WTC11 (cell line): ENCODE results near the gene DOC2A. TPM values are rescaled to one million over a fixed set of nuclear protein-coding genes. Genes with fewer than 3 reads are reported as not detected.

Experiments used
- ATAC-seq: fragments of 200-7000 bp; cut with Tn5 transposase; 2 replicates; pipeline ENCODE4 v1.10.0; 2021; ENCODE audit warnings: mild to moderate bottlenecking, moderate library complexity
- CTCF ChIA-PET: fragments of 300-600 bp; sonication (Branson Sonifier 250); formaldehyde crosslinking; loops from one replicate; lab custom pipeline; 2021; ENCODE audit warnings: antibody characterized with exemption; lab: Charles Lee
- POLR2A ChIA-PET: fragments of 350-600 bp; sonication (Branson Sonifier 250); formaldehyde crosslinking; loops from one replicate; lab custom pipeline; 2021; ENCODE audit warnings: antibody characterized with exemption; lab: Charles Lee
- DNase-seq: peaks from one replicate; pipeline ENCODE4 v3.0.0; 2021; ENCODE audit warnings: low spot score
- H3K27ac Mint-ChIP-seq: 2 replicates; pipeline ENCODE4 v1.8.0; 2021; ENCODE audit warnings: mixed read lengths
- H3K27me3 Mint-ChIP-seq: 2 replicates; pipeline ENCODE4 v1.8.0; 2021; ENCODE audit warnings: low read depth, mild to moderate bottlenecking, moderate library complexity, mixed read lengths
- H3K36me3 Mint-ChIP-seq: 2 replicates; pipeline ENCODE4 v1.8.0; 2021; ENCODE audit warnings: mixed read lengths
- H3K4me1 Mint-ChIP-seq: 2 replicates; pipeline ENCODE4 v1.8.0; 2022; ENCODE audit warnings: mixed read lengths
- H3K4me3 Mint-ChIP-seq: 2 replicates; pipeline ENCODE4 v1.8.0; 2021; ENCODE audit warnings: mild to moderate bottlenecking, moderate library complexity, mixed read lengths
- H3K9me3 Mint-ChIP-seq: 2 replicates; pipeline ENCODE4 v1.8.0; 2021; ENCODE audit warnings: mixed read lengths
- ATF3 ChIP-seq: sonication (generic); formaldehyde crosslinking; conservative IDR thresholded peaks from 2 replicates; pipeline ENCODE4 v1.8.1; 2022; ENCODE audit warnings: mild to moderate bottlenecking, missing genetic modification reagents
- CBFB ChIP-seq: sonication (generic); formaldehyde crosslinking; IDR thresholded peaks from 2 replicates; pipeline ENCODE4 v1.8.1; 2022; ENCODE audit warnings: mild to moderate bottlenecking, low read depth, missing genetic modification reagents
- ESRRA ChIP-seq: sonication (generic); formaldehyde crosslinking; IDR thresholded peaks from 2 replicates; pipeline ENCODE4 v1.8.1; 2022; ENCODE audit warnings: mild to moderate bottlenecking, missing genetic modification reagents, borderline replicate concordance
- ETV6 ChIP-seq: sonication (generic); formaldehyde crosslinking; IDR thresholded peaks from 2 replicates; pipeline ENCODE4 v1.8.1; 2022; ENCODE audit warnings: mild to moderate bottlenecking, missing genetic modification reagents
- FOXJ3 ChIP-seq: sonication (generic); formaldehyde crosslinking; IDR thresholded peaks from 2 replicates; pipeline ENCODE4 v1.9.0; 2021; ENCODE audit warnings: missing genetic modification reagents, mild to moderate bottlenecking, borderline replicate concordance
- FOXK1 ChIP-seq: sonication (generic); formaldehyde crosslinking; IDR thresholded peaks from 2 replicates; pipeline ENCODE4 v1.8.0; 2022; ENCODE audit warnings: mild to moderate bottlenecking, moderate library complexity, missing genetic modification reagents
- JUN ChIP-seq: sonication (generic); formaldehyde crosslinking; IDR thresholded peaks from 2 replicates; pipeline ENCODE4 v1.8.0; 2023; ENCODE audit warnings: mild to moderate bottlenecking, missing genetic modification reagents
- KAT7 ChIP-seq: sonication (generic); formaldehyde crosslinking; IDR thresholded peaks from 2 replicates; pipeline ENCODE4 v1.8.1; 2023; ENCODE audit warnings: missing genetic modification reagents, mild to moderate bottlenecking, borderline replicate concordance
- MAX ChIP-seq: sonication (generic); formaldehyde crosslinking; IDR thresholded peaks from 2 replicates; pipeline ENCODE4 v1.8.0; 2022; ENCODE audit warnings: mild to moderate bottlenecking, missing genetic modification reagents
- MYBL2 ChIP-seq: sonication (generic); formaldehyde crosslinking; IDR thresholded peaks from 2 replicates; pipeline ENCODE4 v1.8.1; 2023; ENCODE audit warnings: mild to moderate bottlenecking, moderate library complexity, missing genetic modification reagents
- NR2C2 ChIP-seq: sonication (generic); formaldehyde crosslinking; IDR thresholded peaks from 2 replicates; pipeline ENCODE4 v1.8.0; 2022; ENCODE audit warnings: mild to moderate bottlenecking, missing genetic modification reagents
- NR3C1 ChIP-seq: sonication (generic); formaldehyde crosslinking; conservative IDR thresholded peaks from 2 replicates; pipeline ENCODE4 v1.8.1; 2023; ENCODE audit warnings: low read depth, mild to moderate bottlenecking, missing genetic modification reagents
- OVOL2 ChIP-seq: fragments of 250-450 bp; sonication (Bioruptor Pico); IDR thresholded peaks from 2 replicates; pipeline ENCODE4 v1.9.0; 2021; ENCODE audit warnings: mild to moderate bottlenecking, borderline replicate concordance
- SOX15 ChIP-seq: fragments of 250-450 bp; sonication (Bioruptor Pico); IDR thresholded peaks from 2 replicates; pipeline ENCODE4 v1.9.0; 2021; ENCODE audit warnings: mild to moderate bottlenecking
- ZNF263 ChIP-seq: sonication (generic); formaldehyde crosslinking; IDR thresholded peaks from 2 replicates; pipeline ENCODE4 v1.8.1; 2022; ENCODE audit warnings: low read depth, mild to moderate bottlenecking, moderate library complexity, missing genetic modification reagents
- ZNF512 ChIP-seq: sonication (generic); formaldehyde crosslinking; IDR thresholded peaks from 2 replicates; pipeline ENCODE4 v1.8.1; 2022; ENCODE audit warnings: missing genetic modification reagents, borderline replicate concordance
- total RNA-seq: library from RNA; stranded (reverse); gene quantifications from 3 replicates; pipeline ENCODE4 v1.2.3, GENCODE V29; 2021
- TF ChIP-seq, protein P1 (sequence below): fragments of 250-450 bp; sonication (Bioruptor Pico); conservative IDR thresholded peaks from 2 replicates; pipeline ENCODE4 v1.9.0; 2021; ENCODE audit warnings: mild to moderate bottlenecking
- TF ChIP-seq, protein P2 (sequence below): sonication (generic); formaldehyde crosslinking; IDR thresholded peaks from 2 replicates; pipeline ENCODE4 v1.8.1; 2022; ENCODE audit warnings: mild to moderate bottlenecking, missing genetic modification reagents, moderate library complexity, borderline replicate concordance
- TF ChIP-seq, protein P3 (sequence below): fragments of 250-450 bp; sonication (Bioruptor Pico); IDR thresholded peaks from 2 replicates; pipeline ENCODE4 v1.9.0; 2021; ENCODE audit warnings: mild to moderate bottlenecking
- TF ChIP-seq, protein P4 (sequence below): fragments of 250-450 bp; sonication (Bioruptor Pico); IDR thresholded peaks from 2 replicates; pipeline ENCODE4 v2.1.2; 2022; ENCODE audit warnings: mild to moderate bottlenecking, moderate library complexity
- TF ChIP-seq, protein P5 (sequence below): sonication (generic); formaldehyde crosslinking; IDR thresholded peaks from 2 replicates; pipeline ENCODE4 v1.8.0; 2023; ENCODE audit warnings: mild to moderate bottlenecking, missing genetic modification reagents

DOC2A gene
- total RNA-seq, 1 experiment from 2014 or later = 10.8 TPM

DNA sequence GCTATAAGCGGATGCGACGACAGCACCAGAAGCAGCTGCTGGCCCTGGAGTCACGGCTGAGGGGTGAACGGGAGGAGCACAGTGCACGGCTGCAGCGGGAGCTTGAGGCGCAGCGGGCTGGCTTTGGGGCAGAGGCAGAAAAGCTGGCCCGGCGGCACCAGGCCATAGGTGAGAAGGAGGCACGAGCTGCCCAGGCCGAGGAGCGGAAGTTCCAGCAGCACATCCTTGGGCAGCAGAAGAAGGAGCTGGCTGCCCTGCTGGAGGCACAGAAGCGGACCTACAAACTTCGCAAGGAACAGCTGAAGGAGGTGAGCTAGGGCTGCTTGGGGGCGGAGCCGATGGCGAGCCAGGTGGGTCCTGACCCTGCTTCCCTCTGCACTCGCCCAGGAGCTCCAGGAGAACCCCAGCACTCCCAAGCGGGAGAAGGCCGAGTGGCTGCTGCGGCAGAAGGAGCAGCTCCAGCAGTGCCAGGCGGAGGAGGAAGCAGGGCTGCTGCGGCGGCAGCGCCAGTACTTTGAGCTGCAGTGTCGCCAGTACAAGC, 25.5 kb downstream of the DOC2A start (continued):
- TF ChIP-seq ATF3 (no peak), ZNF512 (CRISPR knock-in tag) (no peak)
- TF ChIP-seq, protein P1, sequence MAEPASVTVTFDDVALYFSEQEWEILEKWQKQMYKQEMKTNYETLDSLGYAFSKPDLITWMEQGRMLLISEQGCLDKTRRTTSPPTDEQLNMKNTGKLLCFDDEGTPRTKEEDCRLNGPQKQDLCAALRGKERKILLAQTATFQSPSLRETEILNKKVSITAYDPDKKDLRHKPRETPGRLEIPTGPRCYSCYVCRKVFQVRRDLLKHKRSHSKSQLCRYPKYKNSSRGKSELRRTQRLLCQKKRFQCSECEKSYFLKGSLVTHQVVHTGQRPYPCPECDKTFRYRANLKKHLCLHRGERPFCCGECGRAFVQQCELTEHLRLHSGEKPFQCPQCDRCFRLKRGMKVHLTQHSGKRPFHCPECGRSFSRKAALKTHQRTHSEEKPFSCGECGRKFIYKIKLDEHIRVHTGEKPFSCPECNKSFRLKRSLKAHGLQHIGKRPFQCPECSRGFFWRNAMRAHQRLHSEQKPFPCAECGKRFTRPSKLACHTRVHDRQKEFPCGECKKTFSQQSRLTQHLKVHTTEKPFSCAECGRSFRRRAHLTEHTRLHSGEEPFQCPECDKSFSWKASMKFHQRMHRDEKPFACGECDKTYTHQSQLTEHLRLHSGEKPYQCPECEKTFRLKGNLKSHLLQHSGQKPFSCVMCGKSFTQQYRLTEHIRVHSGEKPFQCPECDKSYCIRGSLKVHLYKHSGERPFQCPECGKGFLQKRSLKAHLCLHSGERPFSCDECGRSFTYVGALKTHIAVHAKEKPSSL = no peak

DNA sequence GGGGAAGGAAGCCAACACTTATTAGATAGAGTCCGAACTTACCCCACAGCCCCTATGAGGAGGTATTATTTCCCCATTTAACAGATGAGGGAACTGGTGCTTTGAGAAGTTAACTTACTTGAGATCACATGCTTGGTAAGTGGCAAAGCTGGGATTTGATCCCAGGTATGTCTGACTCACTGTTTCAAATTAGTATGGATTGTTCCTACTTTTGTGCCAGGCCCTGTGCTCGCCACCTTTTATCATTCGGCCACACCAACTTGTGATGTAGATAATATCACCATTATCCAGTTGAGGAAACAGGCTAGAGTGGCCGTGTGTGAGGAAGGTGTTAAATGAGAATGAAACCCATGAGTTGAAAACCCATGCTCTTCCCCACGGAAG, 26.1 kb downstream of the DOC2A start:
- POLR2A ChIA-PET = no interaction called here
- H3K9me3 Mint-ChIP-seq = no peaks in the 10 kb centered on the region
- DNase-seq (no peak), ATAC-seq (no peak)
- H3K27ac Mint-ChIP-seq = no peak overlapping the region
- H3K36me3 Mint-ChIP-seq = peaks cover 63% of the 10 kb centered on the region
- H3K4me3 Mint-ChIP-seq = no peak overlapping the region
- H3K4me1 Mint-ChIP-seq = no peaks in the 10 kb centered on the region
- TF ChIP-seq MAX (no peak), ZNF263 (CRISPR knock-in tag) (no peak), FOXJ3 (CRISPR knock-in tag) (no peak), MYBL2 (CRISPR knock-in tag) (no peak), JUN (CRISPR knock-in tag) (no peak)
- CTCF ChIA-PET = no interaction called here
- no peaks in the 10 kb centered on the region for H3K27me3 Mint-ChIP-seq

- Mint-ChIP-seq H3K27me3 (no peaks in the 10 kb centered on the region), H3K36me3 (peaks cover 68% of the 10 kb centered on the region), H3K27ac (no peak overlapping the region), H3K9me3 (no peaks in the 10 kb centered on the region), H3K4me3 (no peak overlapping the region), H3K4me1 (no peaks in the 10 kb centered on the region)
- no peak for DNase-seq
- CTCF ChIA-PET = no interaction called here
- POLR2A ChIA-PET = no interaction called here
- ATAC-seq = no peak
- TF ChIP-seq ETV6 (CRISPR knock-in tag) = no peak
- TF ChIP-seq FOXK1 (CRISPR knock-in tag) = no peak
- TF ChIP-seq NR3C1 (CRISPR knock-in tag) = no peak
- TF ChIP-seq OVOL2 (CRISPR knock-in tag) = no peak
- TF ChIP-seq SOX15 (CRISPR knock-in tag) = no peak
- TF ChIP-seq, protein P2, sequence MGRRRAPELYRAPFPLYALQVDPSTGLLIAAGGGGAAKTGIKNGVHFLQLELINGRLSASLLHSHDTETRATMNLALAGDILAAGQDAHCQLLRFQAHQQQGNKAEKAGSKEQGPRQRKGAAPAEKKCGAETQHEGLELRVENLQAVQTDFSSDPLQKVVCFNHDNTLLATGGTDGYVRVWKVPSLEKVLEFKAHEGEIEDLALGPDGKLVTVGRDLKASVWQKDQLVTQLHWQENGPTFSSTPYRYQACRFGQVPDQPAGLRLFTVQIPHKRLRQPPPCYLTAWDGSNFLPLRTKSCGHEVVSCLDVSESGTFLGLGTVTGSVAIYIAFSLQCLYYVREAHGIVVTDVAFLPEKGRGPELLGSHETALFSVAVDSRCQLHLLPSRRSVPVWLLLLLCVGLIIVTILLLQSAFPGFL = no peak
- no peak for TF ChIP-seq ESRRA
- no peak for TF ChIP-seq CBFB
- no peak for TF ChIP-seq KAT7 (CRISPR knock-in tag)
- TF ChIP-seq NR2C2 (CRISPR knock-in tag) = no peak
- TF ChIP-seq, protein P3, sequence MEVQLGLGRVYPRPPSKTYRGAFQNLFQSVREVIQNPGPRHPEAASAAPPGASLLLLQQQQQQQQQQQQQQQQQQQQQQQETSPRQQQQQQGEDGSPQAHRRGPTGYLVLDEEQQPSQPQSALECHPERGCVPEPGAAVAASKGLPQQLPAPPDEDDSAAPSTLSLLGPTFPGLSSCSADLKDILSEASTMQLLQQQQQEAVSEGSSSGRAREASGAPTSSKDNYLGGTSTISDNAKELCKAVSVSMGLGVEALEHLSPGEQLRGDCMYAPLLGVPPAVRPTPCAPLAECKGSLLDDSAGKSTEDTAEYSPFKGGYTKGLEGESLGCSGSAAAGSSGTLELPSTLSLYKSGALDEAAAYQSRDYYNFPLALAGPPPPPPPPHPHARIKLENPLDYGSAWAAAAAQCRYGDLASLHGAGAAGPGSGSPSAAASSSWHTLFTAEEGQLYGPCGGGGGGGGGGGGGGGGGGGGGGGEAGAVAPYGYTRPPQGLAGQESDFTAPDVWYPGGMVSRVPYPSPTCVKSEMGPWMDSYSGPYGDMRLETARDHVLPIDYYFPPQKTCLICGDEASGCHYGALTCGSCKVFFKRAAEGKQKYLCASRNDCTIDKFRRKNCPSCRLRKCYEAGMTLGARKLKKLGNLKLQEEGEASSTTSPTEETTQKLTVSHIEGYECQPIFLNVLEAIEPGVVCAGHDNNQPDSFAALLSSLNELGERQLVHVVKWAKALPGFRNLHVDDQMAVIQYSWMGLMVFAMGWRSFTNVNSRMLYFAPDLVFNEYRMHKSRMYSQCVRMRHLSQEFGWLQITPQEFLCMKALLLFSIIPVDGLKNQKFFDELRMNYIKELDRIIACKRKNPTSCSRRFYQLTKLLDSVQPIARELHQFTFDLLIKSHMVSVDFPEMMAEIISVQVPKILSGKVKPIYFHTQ (CRISPR knock-in tag) = no peak
- TF ChIP-seq, protein P4, sequence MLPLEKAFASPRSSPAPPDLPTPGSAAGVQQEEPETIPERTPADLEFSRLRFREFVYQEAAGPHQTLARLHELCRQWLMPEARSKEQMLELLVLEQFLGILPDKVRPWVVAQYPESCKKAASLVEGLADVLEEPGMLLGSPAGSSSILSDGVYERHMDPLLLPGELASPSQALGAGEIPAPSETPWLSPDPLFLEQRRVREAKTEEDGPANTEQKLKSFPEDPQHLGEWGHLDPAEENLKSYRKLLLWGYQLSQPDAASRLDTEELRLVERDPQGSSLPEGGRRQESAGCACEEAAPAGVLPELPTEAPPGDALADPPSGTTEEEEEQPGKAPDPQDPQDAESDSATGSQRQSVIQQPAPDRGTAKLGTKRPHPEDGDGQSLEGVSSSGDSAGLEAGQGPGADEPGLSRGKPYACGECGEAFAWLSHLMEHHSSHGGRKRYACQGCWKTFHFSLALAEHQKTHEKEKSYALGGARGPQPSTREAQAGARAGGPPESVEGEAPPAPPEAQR = no peak
- TF ChIP-seq, protein P5, sequence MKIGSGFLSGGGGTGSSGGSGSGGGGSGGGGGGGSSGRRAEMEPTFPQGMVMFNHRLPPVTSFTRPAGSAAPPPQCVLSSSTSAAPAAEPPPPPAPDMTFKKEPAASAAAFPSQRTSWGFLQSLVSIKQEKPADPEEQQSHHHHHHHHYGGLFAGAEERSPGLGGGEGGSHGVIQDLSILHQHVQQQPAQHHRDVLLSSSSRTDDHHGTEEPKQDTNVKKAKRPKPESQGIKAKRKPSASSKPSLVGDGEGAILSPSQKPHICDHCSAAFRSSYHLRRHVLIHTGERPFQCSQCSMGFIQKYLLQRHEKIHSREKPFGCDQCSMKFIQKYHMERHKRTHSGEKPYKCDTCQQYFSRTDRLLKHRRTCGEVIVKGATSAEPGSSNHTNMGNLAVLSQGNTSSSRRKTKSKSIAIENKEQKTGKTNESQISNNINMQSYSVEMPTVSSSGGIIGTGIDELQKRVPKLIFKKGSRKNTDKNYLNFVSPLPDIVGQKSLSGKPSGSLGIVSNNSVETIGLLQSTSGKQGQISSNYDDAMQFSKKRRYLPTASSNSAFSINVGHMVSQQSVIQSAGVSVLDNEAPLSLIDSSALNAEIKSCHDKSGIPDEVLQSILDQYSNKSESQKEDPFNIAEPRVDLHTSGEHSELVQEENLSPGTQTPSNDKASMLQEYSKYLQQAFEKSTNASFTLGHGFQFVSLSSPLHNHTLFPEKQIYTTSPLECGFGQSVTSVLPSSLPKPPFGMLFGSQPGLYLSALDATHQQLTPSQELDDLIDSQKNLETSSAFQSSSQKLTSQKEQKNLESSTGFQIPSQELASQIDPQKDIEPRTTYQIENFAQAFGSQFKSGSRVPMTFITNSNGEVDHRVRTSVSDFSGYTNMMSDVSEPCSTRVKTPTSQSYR (CRISPR knock-in tag) = no peak
Measured at GRCh38 chr16:29984137-29984763, 26.6 kb downstream of the DOC2A start.
